Measurements from ENCODE around the gene IRF4. TPM values are rescaled to one million over a fixed set of nuclear protein-coding genes. Genes with fewer than 3 reads are reported as not detected.

Gene IRF4
- total RNA-seq, 1 donor from 2014 or later, result 0.30 TPM

GRCh38 chr6:449057-449430 lies 57.5 kb downstream of the IRF4 start:
- no peak overlapping the region for H3K4me3 Mint-ChIP-seq
- DNase-seq (ENCODE audit: low read depth, low spot score), result no peak
- H3K27ac Mint-ChIP-seq (ENCODE audit: unreplicated experiment), result no peak overlapping the region
- no peaks in the 10 kb centered on the region for H3K4me1 Mint-ChIP-seq
- peaks cover 5% of the 10 kb centered on the region for H3K9me3 Mint-ChIP-seq
- no peaks in the 10 kb centered on the region for H3K27me3 Mint-ChIP-seq (ENCODE audit: low read depth)
- no peak for TF ChIP-seq CTCF (conservative IDR thresholded peaks at IDR 0.05)
- peaks cover 3% of the 10 kb centered on the region for H3K36me3 Mint-ChIP-seq (ENCODE audit: low read depth)

- Mint-ChIP-seq H3K4me3 (no peak overlapping the region), H3K27ac (ENCODE audit: unreplicated experiment) (no peak overlapping the region), H3K27me3 (ENCODE audit: low read depth) (no peaks in the 10 kb centered on the region), H3K4me1 (no peaks in the 10 kb centered on the region), H3K36me3 (ENCODE audit: low read depth) (peaks cover 3% of the 10 kb centered on the region), H3K9me3 (peaks cover 5% of the 10 kb centered on the region)
- DNase-seq (ENCODE audit: low read depth, low spot score), result no peak
- TF ChIP-seq CTCF (conservative IDR thresholded peaks at IDR 0.05), result no peak
These were observed 58.2 kb downstream of the IRF4 start for GRCh38 chr6:449486-450419.

- Mint-ChIP-seq H3K9me3 (peaks cover 5% of the 10 kb centered on the region), H3K4me3 (no peak overlapping the region), H3K36me3 (ENCODE audit: low read depth) (peaks cover 3% of the 10 kb centered on the region), H3K27ac (ENCODE audit: unreplicated experiment) (no peak overlapping the region), H3K27me3 (ENCODE audit: low read depth) (no peaks in the 10 kb centered on the region), H3K4me1 (no peaks in the 10 kb centered on the region)
- TF ChIP-seq CTCF (conservative IDR thresholded peaks at IDR 0.05), result no peak
- no peak for DNase-seq (ENCODE audit: low read depth, low spot score)
These were observed 59.8 kb downstream of the IRF4 start for GRCh38 chr6:451336-451735.

GRCh38 chr6:451847-452246 lies 60.3 kb downstream of the IRF4 start:
- no peak for DNase-seq (ENCODE audit: low read depth, low spot score)
- no peaks in the 10 kb centered on the region for H3K4me1 Mint-ChIP-seq
- H3K4me3 Mint-ChIP-seq, result no peak overlapping the region
- H3K36me3 Mint-ChIP-seq (ENCODE audit: low read depth), result peaks cover 3% of the 10 kb centered on the region
- H3K27ac Mint-ChIP-seq (ENCODE audit: unreplicated experiment), result no peak overlapping the region
- TF ChIP-seq CTCF (conservative IDR thresholded peaks at IDR 0.05), result no peak
- H3K27me3 Mint-ChIP-seq (ENCODE audit: low read depth), result no peaks in the 10 kb centered on the region
- H3K9me3 Mint-ChIP-seq, result peaks cover 5% of the 10 kb centered on the region

GRCh38 chr6:452301-453067 lies 60.9 kb downstream of the IRF4 start:
- no peaks in the 10 kb centered on the region for H3K27me3 Mint-ChIP-seq (ENCODE audit: low read depth)
- H3K9me3 Mint-ChIP-seq, result peaks cover 8% of the 10 kb centered on the region
- DNase-seq (ENCODE audit: low read depth, low spot score), result no peak
- H3K27ac Mint-ChIP-seq (ENCODE audit: unreplicated experiment), result no peak overlapping the region
- no peaks in the 10 kb centered on the region for H3K4me1 Mint-ChIP-seq
- peaks cover 3% of the 10 kb centered on the region for H3K36me3 Mint-ChIP-seq (ENCODE audit: low read depth)
- no peak for TF ChIP-seq CTCF (conservative IDR thresholded peaks at IDR 0.05)
- no peak overlapping the region for H3K4me3 Mint-ChIP-seq

Data from neural crest cell (in vitro differentiated cells).